H1 (cell line): ENCODE measurements around the gene SPRR1B. TPM values are rescaled to one million over a fixed set of nuclear protein-coding genes. Genes with fewer than 3 reads are reported as not detected.

Experiments used
- CHD2 ChIP-seq: IDR thresholded peaks from 2 replicates; pipeline ENCODE4 v1.6.1; 2012; ENCODE audit warnings: low read length, improper control_type of control experiment
- CHD7 ChIP-seq: fragments of 300-600 bp; sonication (generic); IDR thresholded peaks from 2 replicates; pipeline ENCODE4 v1.7.1; 2012; ENCODE audit warnings: low read length, moderate library complexity, mild to moderate bottlenecking, inconsistent platforms; ENCODE audit not compliant: insufficient replicate concordance
- EGR1 ChIP-seq: IDR thresholded peaks from 2 replicates; pipeline ENCODE4 v1.6.1; 2011; ENCODE audit warnings: low read depth, low read length, borderline replicate concordance
- JUN ChIP-seq: IDR thresholded peaks from 2 replicates; pipeline ENCODE4 v1.6.1; 2011; ENCODE audit warnings: low read depth, mild to moderate bottlenecking, improper control_type of control experiment, low read length
- POLR2A ChIP-seq, 2 experiments: IDR thresholded peaks; 1 replicate in 1 of 2; 2 replicates in 1 of 2; pipeline ENCODE4 v1.6.1; 2011; ENCODE audit warnings: low read depth in 2 of 2, low read length in 2 of 2, mild to moderate bottlenecking in 2 of 2; ENCODE audit errors: control extremely low read depth in 1 of 2
- SAP30 ChIP-seq: fragments of 300-600 bp; sonication (generic); IDR thresholded peaks from 2 replicates; pipeline ENCODE4 v1.7.1; 2012; ENCODE audit warnings: low read length, moderate library complexity, mild to moderate bottlenecking, inconsistent platforms; ENCODE audit not compliant: insufficient read depth, insufficient replicate concordance
- SP1 ChIP-seq: IDR thresholded peaks from 2 replicates; pipeline ENCODE4 v1.6.1; 2011; ENCODE audit warnings: low read depth, low read length
- polyA plus RNA-seq, 7 experiments: library from polyadenylated mRNA; depleted of rRNA in 3 of 7; stranded (reverse) in 5 of 7; unstranded in 2 of 7; fragments of >200 nt in 5 of 7; fragments of 200-250 nt in 2 of 7; gene quantifications; 1 replicate in 5 of 7; 2 replicates in 1 of 7; 4 replicates in 1 of 7; pipeline versions ENCODE4 v1.2.1 to v1.2.3, GENCODE V29; 2011 to 2013; ENCODE audit warnings: missing spikeins in 2 of 7, mixed read lengths in 2 of 7
- total RNA-seq: library from RNA; stranded (reverse); fragmentation: NEBNext Ultra II Directional; extraction: Animal tissue kit (Norgen Biotek cat#: 25700); gene quantifications from 2 replicates; pipeline ENCODE4 v1.2.1, GENCODE V29; 2021

The SPRR1B gene
- total and polyA plus RNA-seq, 2 of the 8 experiments (the other 6 are each of a cell fraction or from before 2014, with no cell fraction given) = 0.23 TPM; not detected in 1

- TF ChIP-seq CHD7 (no peak), SAP30 (no peak), SP1 (no peak), JUN (no peak), EGR1 (no peak), POLR2A (IDR thresholded peaks at IDR 0.05; ENCODE audit: control extremely low read depth in 1 of 2, low read depth in 2 of 2, low read length in 2 of 2) (no peak), CHD2 (no peak)
These were observed 34.2 kb upstream of the SPRR1B start (continued) for GRCh38 chr1:152996633-152997400.
